Body of pancreas (tissue), 4 donors: ENCODE data around the gene MRTFA.

Experiments used
- POLR2A ChIP-seq, 3 donors: fragments of 450-650 bp; IDR thresholded peaks; one replicate each; pipeline ENCODE4 v1.6.1; 2016; ENCODE audit warnings: antibody characterized with exemption in 3 of 3, mild to moderate bottlenecking in 2 of 3
- TF ChIP-seq, protein P1 (sequence below), 7 experiments: fragments of 450-650 bp in 4 of 7; fragments of 200-600 bp in 3 of 7; sonication (generic) in 3 of 7; IDR thresholded peaks; one replicate each; pipeline ENCODE4 v1.5.1; 2016 to 2019; ENCODE audit warnings: antibody characterized with exemption in 7 of 7

DNA sequence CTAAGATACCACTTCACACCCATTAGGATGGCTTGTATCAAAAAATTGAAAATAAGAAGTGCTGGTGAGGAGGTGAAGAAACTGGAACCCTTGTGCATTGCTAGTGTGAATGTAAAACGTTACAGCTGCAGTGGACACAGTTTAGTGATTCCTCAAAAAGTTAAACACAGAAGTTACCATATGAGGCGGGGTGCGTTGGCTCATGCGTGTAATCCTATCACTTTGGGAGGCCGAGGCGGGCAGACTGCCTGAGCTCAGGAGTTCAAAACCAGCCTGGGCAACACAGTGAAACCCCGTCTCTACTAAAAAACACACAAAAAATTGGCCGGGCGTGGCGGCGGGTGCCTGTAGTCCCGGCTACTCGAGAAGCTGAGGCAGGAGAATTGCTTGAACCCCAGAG lies 222.6 kb downstream of the MRTFA start:
- TF ChIP-seq, protein P1, sequence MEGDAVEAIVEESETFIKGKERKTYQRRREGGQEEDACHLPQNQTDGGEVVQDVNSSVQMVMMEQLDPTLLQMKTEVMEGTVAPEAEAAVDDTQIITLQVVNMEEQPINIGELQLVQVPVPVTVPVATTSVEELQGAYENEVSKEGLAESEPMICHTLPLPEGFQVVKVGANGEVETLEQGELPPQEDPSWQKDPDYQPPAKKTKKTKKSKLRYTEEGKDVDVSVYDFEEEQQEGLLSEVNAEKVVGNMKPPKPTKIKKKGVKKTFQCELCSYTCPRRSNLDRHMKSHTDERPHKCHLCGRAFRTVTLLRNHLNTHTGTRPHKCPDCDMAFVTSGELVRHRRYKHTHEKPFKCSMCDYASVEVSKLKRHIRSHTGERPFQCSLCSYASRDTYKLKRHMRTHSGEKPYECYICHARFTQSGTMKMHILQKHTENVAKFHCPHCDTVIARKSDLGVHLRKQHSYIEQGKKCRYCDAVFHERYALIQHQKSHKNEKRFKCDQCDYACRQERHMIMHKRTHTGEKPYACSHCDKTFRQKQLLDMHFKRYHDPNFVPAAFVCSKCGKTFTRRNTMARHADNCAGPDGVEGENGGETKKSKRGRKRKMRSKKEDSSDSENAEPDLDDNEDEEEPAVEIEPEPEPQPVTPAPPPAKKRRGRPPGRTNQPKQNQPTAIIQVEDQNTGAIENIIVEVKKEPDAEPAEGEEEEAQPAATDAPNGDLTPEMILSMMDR (IDR thresholded peaks at IDR 0.05), result no peak
- no peak for TF ChIP-seq POLR2A (IDR thresholded peaks at IDR 0.05)
